HEK293 (cell line): ENCODE measurements around the gene IRF7.

ENCODE experiments used
- BCL11A ChIP-seq: fragments of 450-650 bp; formaldehyde crosslinking; IDR thresholded peaks from 2 replicates; pipeline ENCODE4 v1.5.1; 2016; ENCODE audit warnings: low read depth, missing biosample characterization, missing genetic modification characterization
- GFI1B ChIP-seq: fragments of 450-650 bp; formaldehyde crosslinking; IDR thresholded peaks from 2 replicates; pipeline ENCODE4 v1.5.1; 2016; ENCODE audit warnings: missing biosample characterization, missing genetic modification characterization
- GLI2 ChIP-seq: fragments of 450-650 bp; formaldehyde crosslinking; IDR thresholded peaks from 2 replicates; pipeline ENCODE4; 2017; ENCODE audit warnings: missing biosample characterization, missing genetic modification characterization, low read depth, borderline replicate concordance
- KLF17 ChIP-seq: fragments of 450-650 bp; formaldehyde crosslinking; IDR thresholded peaks from 2 replicates; pipeline ENCODE4 v1.5.1; 2016; ENCODE audit warnings: missing biosample characterization, missing genetic modification characterization
- KLF7 ChIP-seq: fragments of 450-650 bp; formaldehyde crosslinking; IDR thresholded peaks from 2 replicates; pipeline ENCODE4 v1.5.1; 2016; ENCODE audit warnings: missing biosample characterization, missing genetic modification characterization, borderline replicate concordance
- MEIS1 ChIP-seq: sonication (generic); formaldehyde crosslinking; IDR thresholded peaks from 2 replicates; pipeline ENCODE4 v1.8.1; 2022; ENCODE audit warnings: missing genetic modification reagents, mild to moderate bottlenecking, borderline replicate concordance
- OVOL3 ChIP-seq: fragments of 450-650 bp; formaldehyde crosslinking; IDR thresholded peaks from 2 replicates; pipeline ENCODE4 v1.5.1; 2016; ENCODE audit warnings: missing biosample characterization, missing genetic modification characterization
- REPIN1 ChIP-seq: fragments of 450-650 bp; formaldehyde crosslinking; IDR thresholded peaks from 2 replicates; pipeline ENCODE4 v1.5.1; 2017; ENCODE audit warnings: missing biosample characterization, missing genetic modification characterization, low read depth
- SALL2 ChIP-seq: fragments of 450-650 bp; formaldehyde crosslinking; IDR thresholded peaks from 2 replicates; pipeline ENCODE4 v1.5.0; 2017; ENCODE audit warnings: missing biosample characterization, mild to moderate bottlenecking, missing genetic modification characterization, borderline replicate concordance
- TCF7L2 ChIP-seq: IDR thresholded peaks from 2 replicates; pipeline ENCODE4 v1.6.1; 2011; ENCODE audit warnings: low read depth, mild to moderate bottlenecking, inconsistent platforms, low read length, moderate library complexity, borderline replicate concordance
- YY1 ChIP-seq: fragments of 450-650 bp; formaldehyde crosslinking; IDR thresholded peaks from 2 replicates; pipeline ENCODE4 v1.5.1; 2018; ENCODE audit warnings: missing biosample characterization, missing genetic modification characterization
- ZBTB44 ChIP-seq: fragments of 450-650 bp; IDR thresholded peaks from 2 replicates; pipeline ENCODE4 v1.5.1; 2018; ENCODE audit warnings: missing biosample characterization, mild to moderate bottlenecking, missing genetic modification characterization
- ZFP69B ChIP-seq: fragments of 450-650 bp; formaldehyde crosslinking; IDR thresholded peaks from 2 replicates; pipeline ENCODE4 v1.5.1; 2016; ENCODE audit warnings: missing biosample characterization, missing genetic modification characterization
- ZNF114 ChIP-seq: fragments of 450-650 bp; formaldehyde crosslinking; IDR thresholded peaks from 2 replicates; pipeline ENCODE4 v1.5.0; 2017; ENCODE audit warnings: missing biosample characterization, missing genetic modification characterization
- ZNF155 ChIP-seq: fragments of 450-650 bp; formaldehyde crosslinking; IDR thresholded peaks from 2 replicates; pipeline ENCODE4 v1.5.1; 2016; ENCODE audit warnings: missing biosample characterization, missing genetic modification characterization
- ZNF16 ChIP-seq: fragments of 450-650 bp; formaldehyde crosslinking; IDR thresholded peaks from 2 replicates; pipeline ENCODE4 v1.5.1; 2016; ENCODE audit warnings: low read depth, missing biosample characterization, missing genetic modification characterization
- ZNF2 ChIP-seq: fragments of 450-650 bp; formaldehyde crosslinking; IDR thresholded peaks from 2 replicates; pipeline ENCODE4 v1.5.1; 2016; ENCODE audit warnings: missing biosample characterization, missing genetic modification characterization
- ZNF214 ChIP-seq: fragments of 450-650 bp; formaldehyde crosslinking; IDR thresholded peaks from 2 replicates; pipeline ENCODE4 v1.5.1; 2017; ENCODE audit warnings: missing biosample characterization, mild to moderate bottlenecking, missing genetic modification characterization, borderline replicate concordance
- ZNF266 ChIP-seq: fragments of 450-650 bp; formaldehyde crosslinking; IDR thresholded peaks from 2 replicates; pipeline ENCODE4 v1.5.1; 2016; ENCODE audit warnings: missing biosample characterization, missing genetic modification characterization, low read depth
- ZNF302 ChIP-seq: fragments of 450-650 bp; formaldehyde crosslinking; IDR thresholded peaks from 2 replicates; pipeline ENCODE4 v1.5.1; 2016; ENCODE audit warnings: missing biosample characterization, missing genetic modification characterization, low read depth
- ZNF341 ChIP-seq: fragments of 450-650 bp; formaldehyde crosslinking; IDR thresholded peaks from 2 replicates; pipeline ENCODE4; 2016; ENCODE audit warnings: low read depth, missing biosample characterization, missing genetic modification characterization
- ZNF37A ChIP-seq: fragments of 450-650 bp; IDR thresholded peaks from 2 replicates; pipeline ENCODE4 v1.5.1; 2018; ENCODE audit warnings: missing biosample characterization, missing genetic modification characterization
- ZNF394 ChIP-seq: fragments of 450-650 bp; formaldehyde crosslinking; IDR thresholded peaks from 2 replicates; pipeline ENCODE4 v1.5.1; 2016; ENCODE audit warnings: missing biosample characterization, missing genetic modification characterization, mild to moderate bottlenecking, moderate library complexity, borderline replicate concordance
- ZNF416 ChIP-seq: fragments of 450-650 bp; formaldehyde crosslinking; IDR thresholded peaks from 2 replicates; pipeline ENCODE4 v1.5.1; 2016; ENCODE audit warnings: missing biosample characterization, missing genetic modification characterization
- ZNF433 ChIP-seq: fragments of 450-650 bp; formaldehyde crosslinking; IDR thresholded peaks from 2 replicates; pipeline ENCODE4 v1.5.1; 2016; ENCODE audit warnings: missing biosample characterization, missing genetic modification characterization, low read depth
- ZNF580 ChIP-seq: fragments of 450-650 bp; formaldehyde crosslinking; IDR thresholded peaks from 2 replicates; pipeline ENCODE4 v1.5.1; 2016; ENCODE audit warnings: missing biosample characterization, missing genetic modification characterization
- ZNF626 ChIP-seq: fragments of 450-650 bp; sonication (Bioruptor Pico); formaldehyde crosslinking; IDR thresholded peaks from 2 replicates; pipeline ENCODE4 v1.5.1; 2018; ENCODE audit warnings: missing biosample characterization, missing genetic modification characterization, inconsistent platforms
- ZNF654 ChIP-seq: fragments of 450-650 bp; formaldehyde crosslinking; IDR thresholded peaks from 2 replicates; pipeline ENCODE4 v1.5.1; 2016; ENCODE audit warnings: low read depth, missing biosample characterization, missing genetic modification characterization
- ZNF658 ChIP-seq: fragments of 450-650 bp; formaldehyde crosslinking; IDR thresholded peaks from 2 replicates; pipeline ENCODE4; 2016; ENCODE audit warnings: missing biosample characterization, missing genetic modification characterization
- ZNF664 ChIP-seq: fragments of 450-650 bp; formaldehyde crosslinking; IDR thresholded peaks from 2 replicates; pipeline ENCODE4 v1.5.1; 2016; ENCODE audit warnings: missing biosample characterization, missing genetic modification characterization
- ZNF76 ChIP-seq: fragments of 450-650 bp; formaldehyde crosslinking; IDR thresholded peaks from 2 replicates; pipeline ENCODE4; 2016; ENCODE audit warnings: low read depth, missing biosample characterization, missing genetic modification characterization, borderline replicate concordance
- ZSCAN4 ChIP-seq: fragments of 450-650 bp; formaldehyde crosslinking; IDR thresholded peaks from 2 replicates; pipeline ENCODE4 v1.5.1; 2017; ENCODE audit warnings: missing biosample characterization, missing genetic modification characterization
- ZXDB ChIP-seq: fragments of 450-650 bp; formaldehyde crosslinking; IDR thresholded peaks from 2 replicates; pipeline ENCODE4 v1.5.1; 2016; ENCODE audit warnings: missing biosample characterization, missing genetic modification characterization

Gene IRF7

GRCh38 chr11:575996-576768 is 39.6 kb downstream of the IRF7 start, which contains the start of gene PHRF1 (continued):
- TF ChIP-seq ZNF214 (no peak), ZNF302 (tag by site-specific recombination) (no peak), KLF17 (tag by site-specific recombination) (peak; percentile 91), ZNF626 (tag by site-specific recombination) (no peak), ZNF266 (tag by site-specific recombination) (no peak), GLI2 (no peak), TCF7L2 (peak; percentile 54; the same call in 1 of the 2 replicates), ZNF76 (tag by site-specific recombination) (no peak; the same call in 1 of the 2 replicates), ZNF664 (tag by site-specific recombination) (no peak), BCL11A (tag by site-specific recombination) (no peak), ZSCAN4 (no peak), ZNF580 (tag by site-specific recombination) (no peak), ZNF658 (tag by site-specific recombination) (no peak), REPIN1 (tag by site-specific recombination) (no peak), OVOL3 (tag by site-specific recombination) (no peak), ZNF416 (no peak), ZNF433 (tag by site-specific recombination) (no peak), SALL2 (tag by site-specific recombination) (no peak), MEIS1 (CRISPR knock-in tag) (no peak), ZNF16 (tag by site-specific recombination) (no peak), ZXDB (tag by site-specific recombination) (peak; percentile 76), ZNF114 (tag by site-specific recombination) (no peak), ZBTB44 (tag by site-specific recombination) (no peak), KLF7 (tag by site-specific recombination) (peak; percentile 43; the same call in 1 of the 2 replicates), GFI1B (tag by site-specific recombination) (no peak), ZNF394 (tag by site-specific recombination) (peak; percentile 14; the same call in 1 of the 2 replicates), ZFP69B (tag by site-specific recombination) (no peak), ZNF654 (tag by site-specific recombination) (no peak), ZNF2 (tag by site-specific recombination) (0 out of 2 replicates have a peak, but pooled peaks have one; percentile 43), ZNF155 (tag by site-specific recombination) (no peak), YY1 (tag by site-specific recombination) (peak; percentile 26; the same call in 1 of the 2 replicates), ZNF341 (peak; percentile 72), ZNF37A (no peak)
